HEK293 (cell line): ENCODE results near the gene DLX2.
A peak's percentile ranks its signal among the peaks of the same experiment; 100 is the strongest.

Experiments
- BCL11B ChIP-seq: fragments of 450-650 bp; formaldehyde crosslinking; IDR thresholded peaks from 2 replicates; pipeline ENCODE4 v1.5.1; 2016; ENCODE audit warnings: low read depth, missing biosample characterization, missing genetic modification characterization
- GLI4 ChIP-seq: fragments of 450-650 bp; formaldehyde crosslinking; IDR thresholded peaks from 2 replicates; pipeline ENCODE4 v1.5.1; 2016; ENCODE audit warnings: missing biosample characterization, missing genetic modification characterization
- OSR2 ChIP-seq: fragments of 450-650 bp; formaldehyde crosslinking; IDR thresholded peaks from 2 replicates; pipeline ENCODE4 v1.5.1; 2016; ENCODE audit warnings: missing biosample characterization, missing genetic modification characterization
- REPIN1 ChIP-seq: fragments of 450-650 bp; formaldehyde crosslinking; IDR thresholded peaks from 2 replicates; pipeline ENCODE4 v1.5.1; 2017; ENCODE audit warnings: missing biosample characterization, missing genetic modification characterization, low read depth
- SETDB1 ChIP-seq: IDR thresholded peaks from one replicate; pipeline ENCODE4 v1.6.1; 2017; ENCODE audit warnings: mild to moderate bottlenecking, low read length, moderate library complexity, mixed read lengths; ENCODE audit not compliant: insufficient read length
- WT1 ChIP-seq: fragments of 450-650 bp; formaldehyde crosslinking; IDR thresholded peaks from 2 replicates; pipeline ENCODE4 v1.5.1; 2016; ENCODE audit warnings: missing biosample characterization, missing genetic modification characterization
- ZBTB49 ChIP-seq: fragments of 450-650 bp; formaldehyde crosslinking; IDR thresholded peaks from 2 replicates; pipeline ENCODE4 v1.5.1; 2016; ENCODE audit warnings: missing biosample characterization, missing genetic modification characterization, low read depth
- ZFP3 ChIP-seq: fragments of 450-650 bp; formaldehyde crosslinking; IDR thresholded peaks from 2 replicates; pipeline ENCODE4 v1.5.1; 2016; ENCODE audit warnings: low read depth, missing biosample characterization, missing genetic modification characterization
- ZNF138 ChIP-seq: fragments of 450-650 bp; formaldehyde crosslinking; IDR thresholded peaks from 2 replicates; pipeline ENCODE4 v1.5.1; 2016; ENCODE audit warnings: missing biosample characterization, missing genetic modification characterization, borderline replicate concordance
- ZNF16 ChIP-seq: fragments of 450-650 bp; formaldehyde crosslinking; IDR thresholded peaks from 2 replicates; pipeline ENCODE4 v1.5.1; 2016; ENCODE audit warnings: low read depth, missing biosample characterization, missing genetic modification characterization
- ZNF2 ChIP-seq: fragments of 450-650 bp; formaldehyde crosslinking; IDR thresholded peaks from 2 replicates; pipeline ENCODE4 v1.5.1; 2016; ENCODE audit warnings: missing biosample characterization, missing genetic modification characterization
- ZNF211 ChIP-seq: fragments of 450-650 bp; formaldehyde crosslinking; IDR thresholded peaks from 2 replicates; pipeline ENCODE4 v1.5.1; 2016; ENCODE audit warnings: low read depth, missing biosample characterization, missing genetic modification characterization
- ZNF366 ChIP-seq: fragments of 450-650 bp; formaldehyde crosslinking; conservative IDR thresholded peaks from 2 replicates; pipeline ENCODE4 v1.5.1; 2016; ENCODE audit warnings: missing biosample characterization, missing genetic modification characterization
- ZNF423 ChIP-seq: fragments of 450-650 bp; formaldehyde crosslinking; IDR thresholded peaks from 2 replicates; pipeline ENCODE4 v1.5.1; 2016; ENCODE audit warnings: missing biosample characterization, missing genetic modification characterization
- ZNF48 ChIP-seq: fragments of 450-650 bp; formaldehyde crosslinking; IDR thresholded peaks from 2 replicates; pipeline ENCODE4 v1.5.1; 2016; ENCODE audit warnings: missing biosample characterization, missing genetic modification characterization
- ZNF514 ChIP-seq: fragments of 450-650 bp; formaldehyde crosslinking; IDR thresholded peaks from 2 replicates; pipeline ENCODE4 v1.5.1; 2016; ENCODE audit warnings: missing biosample characterization, missing genetic modification characterization
- ZNF660 ChIP-seq: fragments of 450-650 bp; IDR thresholded peaks from 2 replicates; pipeline ENCODE4 v1.5.1; 2018; ENCODE audit warnings: missing biosample characterization, mild to moderate bottlenecking, missing genetic modification characterization
- ZNF704 ChIP-seq: fragments of 450-650 bp; formaldehyde crosslinking; IDR thresholded peaks from 2 replicates; pipeline ENCODE4 v1.5.1; 2016; ENCODE audit warnings: missing biosample characterization, missing genetic modification characterization
- ZNF747 ChIP-seq: fragments of 450-650 bp; formaldehyde crosslinking; IDR thresholded peaks from 2 replicates; pipeline ENCODE4 v1.5.1; 2016; ENCODE audit warnings: missing biosample characterization, missing genetic modification characterization
- ZNF791 ChIP-seq: fragments of 450-650 bp; formaldehyde crosslinking; IDR thresholded peaks from 2 replicates; pipeline ENCODE4 v1.5.1; 2016; ENCODE audit warnings: missing biosample characterization, missing genetic modification characterization
- ZNF792 ChIP-seq: fragments of 450-650 bp; formaldehyde crosslinking; IDR thresholded peaks from 2 replicates; pipeline ENCODE4 v1.5.1; 2016; ENCODE audit warnings: missing biosample characterization, missing genetic modification characterization
- ZSCAN30 ChIP-seq: fragments of 450-650 bp; IDR thresholded peaks from 2 replicates; pipeline ENCODE4 v1.5.1; 2018; ENCODE audit warnings: missing biosample characterization, mild to moderate bottlenecking, missing genetic modification characterization, moderate library complexity
- ZXDB ChIP-seq: fragments of 450-650 bp; formaldehyde crosslinking; IDR thresholded peaks from 2 replicates; pipeline ENCODE4 v1.5.1; 2016; ENCODE audit warnings: missing biosample characterization, missing genetic modification characterization
- TF ChIP-seq, protein P1 (sequence below): fragments of 450-650 bp; formaldehyde crosslinking; IDR thresholded peaks from 2 replicates; pipeline ENCODE4 v1.5.1; 2017; ENCODE audit warnings: missing biosample characterization, missing genetic modification characterization
- TF ChIP-seq, protein P2 (sequence below): fragments of 450-650 bp; formaldehyde crosslinking; IDR thresholded peaks from 2 replicates; pipeline ENCODE4 v1.5.1; 2016; ENCODE audit warnings: missing biosample characterization, missing genetic modification characterization
- TF ChIP-seq, protein P3 (sequence below): fragments of 450-650 bp; formaldehyde crosslinking; IDR thresholded peaks from 2 replicates; pipeline ENCODE4 v1.5.1; 2016; ENCODE audit warnings: missing biosample characterization, missing genetic modification characterization
- TF ChIP-seq, protein P4 (sequence below): fragments of 450-650 bp; formaldehyde crosslinking; IDR thresholded peaks from 2 replicates; pipeline ENCODE4 v1.5.1; 2017; ENCODE audit warnings: missing biosample characterization, missing genetic modification characterization
- TF ChIP-seq, protein P5 (sequence below): fragments of 450-650 bp; formaldehyde crosslinking; IDR thresholded peaks from 2 replicates; pipeline ENCODE4 v1.5.1; 2016; ENCODE audit warnings: missing biosample characterization, missing genetic modification characterization
- TF ChIP-seq, protein P6 (sequence below): fragments of 450-650 bp; formaldehyde crosslinking; IDR thresholded peaks from 2 replicates; pipeline ENCODE4 v1.5.1; 2016; ENCODE audit warnings: missing biosample characterization, missing genetic modification characterization

DLX2 gene

GRCh38 chr2:172084395-172084644, 18.4 kb downstream of the DLX2 start (continued):
- TF ChIP-seq ZNF138 (tag by site-specific recombination) (no peak), ZNF514 (tag by site-specific recombination) (no peak), ZNF791 (tag by site-specific recombination) (no peak), ZFP3 (tag by site-specific recombination) (no peak), GLI4 (tag by site-specific recombination) (no peak), ZNF48 (tag by site-specific recombination) (no peak), ZXDB (no peak), ZNF792 (tag by site-specific recombination) (no peak), ZNF366 (tag by site-specific recombination) (no peak), SETDB1 (no peak), ZNF704 (tag by site-specific recombination) (no peak), ZNF747 (tag by site-specific recombination) (no peak), ZNF2 (tag by site-specific recombination) (no peak), ZBTB49 (no peak), ZNF211 (tag by site-specific recombination) (no peak), ZNF423 (peak; percentile 83), WT1 (tag by site-specific recombination) (no peak), ZNF660 (no peak), BCL11B (tag by site-specific recombination) (no peak), REPIN1 (tag by site-specific recombination) (no peak), ZSCAN30 (no peak), ZNF16 (tag by site-specific recombination) (no peak), OSR2 (tag by site-specific recombination) (no peak)
- TF ChIP-seq, protein P1, sequence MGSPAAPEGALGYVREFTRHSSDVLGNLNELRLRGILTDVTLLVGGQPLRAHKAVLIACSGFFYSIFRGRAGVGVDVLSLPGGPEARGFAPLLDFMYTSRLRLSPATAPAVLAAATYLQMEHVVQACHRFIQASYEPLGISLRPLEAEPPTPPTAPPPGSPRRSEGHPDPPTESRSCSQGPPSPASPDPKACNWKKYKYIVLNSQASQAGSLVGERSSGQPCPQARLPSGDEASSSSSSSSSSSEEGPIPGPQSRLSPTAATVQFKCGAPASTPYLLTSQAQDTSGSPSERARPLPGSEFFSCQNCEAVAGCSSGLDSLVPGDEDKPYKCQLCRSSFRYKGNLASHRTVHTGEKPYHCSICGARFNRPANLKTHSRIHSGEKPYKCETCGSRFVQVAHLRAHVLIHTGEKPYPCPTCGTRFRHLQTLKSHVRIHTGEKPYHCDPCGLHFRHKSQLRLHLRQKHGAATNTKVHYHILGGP (tag by site-specific recombination), result no peak
- TF ChIP-seq, protein P2, sequence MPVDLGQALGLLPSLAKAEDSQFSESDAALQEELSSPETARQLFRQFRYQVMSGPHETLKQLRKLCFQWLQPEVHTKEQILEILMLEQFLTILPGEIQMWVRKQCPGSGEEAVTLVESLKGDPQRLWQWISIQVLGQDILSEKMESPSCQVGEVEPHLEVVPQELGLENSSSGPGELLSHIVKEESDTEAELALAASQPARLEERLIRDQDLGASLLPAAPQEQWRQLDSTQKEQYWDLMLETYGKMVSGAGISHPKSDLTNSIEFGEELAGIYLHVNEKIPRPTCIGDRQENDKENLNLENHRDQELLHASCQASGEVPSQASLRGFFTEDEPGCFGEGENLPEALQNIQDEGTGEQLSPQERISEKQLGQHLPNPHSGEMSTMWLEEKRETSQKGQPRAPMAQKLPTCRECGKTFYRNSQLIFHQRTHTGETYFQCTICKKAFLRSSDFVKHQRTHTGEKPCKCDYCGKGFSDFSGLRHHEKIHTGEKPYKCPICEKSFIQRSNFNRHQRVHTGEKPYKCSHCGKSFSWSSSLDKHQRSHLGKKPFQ, result no peak
- TF ChIP-seq, protein P3, sequence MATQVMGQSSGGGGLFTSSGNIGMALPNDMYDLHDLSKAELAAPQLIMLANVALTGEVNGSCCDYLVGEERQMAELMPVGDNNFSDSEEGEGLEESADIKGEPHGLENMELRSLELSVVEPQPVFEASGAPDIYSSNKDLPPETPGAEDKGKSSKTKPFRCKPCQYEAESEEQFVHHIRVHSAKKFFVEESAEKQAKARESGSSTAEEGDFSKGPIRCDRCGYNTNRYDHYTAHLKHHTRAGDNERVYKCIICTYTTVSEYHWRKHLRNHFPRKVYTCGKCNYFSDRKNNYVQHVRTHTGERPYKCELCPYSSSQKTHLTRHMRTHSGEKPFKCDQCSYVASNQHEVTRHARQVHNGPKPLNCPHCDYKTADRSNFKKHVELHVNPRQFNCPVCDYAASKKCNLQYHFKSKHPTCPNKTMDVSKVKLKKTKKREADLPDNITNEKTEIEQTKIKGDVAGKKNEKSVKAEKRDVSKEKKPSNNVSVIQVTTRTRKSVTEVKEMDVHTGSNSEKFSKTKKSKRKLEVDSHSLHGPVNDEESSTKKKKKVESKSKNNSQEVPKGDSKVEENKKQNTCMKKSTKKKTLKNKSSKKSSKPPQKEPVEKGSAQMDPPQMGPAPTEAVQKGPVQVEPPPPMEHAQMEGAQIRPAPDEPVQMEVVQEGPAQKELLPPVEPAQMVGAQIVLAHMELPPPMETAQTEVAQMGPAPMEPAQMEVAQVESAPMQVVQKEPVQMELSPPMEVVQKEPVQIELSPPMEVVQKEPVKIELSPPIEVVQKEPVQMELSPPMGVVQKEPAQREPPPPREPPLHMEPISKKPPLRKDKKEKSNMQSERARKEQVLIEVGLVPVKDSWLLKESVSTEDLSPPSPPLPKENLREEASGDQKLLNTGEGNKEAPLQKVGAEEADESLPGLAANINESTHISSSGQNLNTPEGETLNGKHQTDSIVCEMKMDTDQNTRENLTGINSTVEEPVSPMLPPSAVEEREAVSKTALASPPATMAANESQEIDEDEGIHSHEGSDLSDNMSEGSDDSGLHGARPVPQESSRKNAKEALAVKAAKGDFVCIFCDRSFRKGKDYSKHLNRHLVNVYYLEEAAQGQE, result no peak
- TF ChIP-seq, protein P4, sequence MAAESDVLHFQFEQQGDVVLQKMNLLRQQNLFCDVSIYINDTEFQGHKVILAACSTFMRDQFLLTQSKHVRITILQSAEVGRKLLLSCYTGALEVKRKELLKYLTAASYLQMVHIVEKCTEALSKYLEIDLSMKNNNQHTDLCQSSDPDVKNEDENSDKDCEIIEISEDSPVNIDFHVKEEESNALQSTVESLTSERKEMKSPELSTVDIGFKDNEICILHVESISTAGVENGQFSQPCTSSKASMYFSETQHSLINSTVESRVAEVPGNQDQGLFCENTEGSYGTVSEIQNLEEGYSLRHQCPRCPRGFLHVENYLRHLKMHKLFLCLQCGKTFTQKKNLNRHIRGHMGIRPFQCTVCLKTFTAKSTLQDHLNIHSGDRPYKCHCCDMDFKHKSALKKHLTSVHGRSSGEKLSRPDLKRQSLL (tag by site-specific recombination), result peak; percentile 85
- TF ChIP-seq, protein P5, sequence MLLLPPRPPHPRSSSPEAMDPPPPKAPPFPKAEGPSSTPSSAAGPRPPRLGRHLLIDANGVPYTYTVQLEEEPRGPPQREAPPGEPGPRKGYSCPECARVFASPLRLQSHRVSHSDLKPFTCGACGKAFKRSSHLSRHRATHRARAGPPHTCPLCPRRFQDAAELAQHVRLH (tag by site-specific recombination), result peak; percentile 10; the same call in 1 of the 2 replicates
- TF ChIP-seq, protein P6, sequence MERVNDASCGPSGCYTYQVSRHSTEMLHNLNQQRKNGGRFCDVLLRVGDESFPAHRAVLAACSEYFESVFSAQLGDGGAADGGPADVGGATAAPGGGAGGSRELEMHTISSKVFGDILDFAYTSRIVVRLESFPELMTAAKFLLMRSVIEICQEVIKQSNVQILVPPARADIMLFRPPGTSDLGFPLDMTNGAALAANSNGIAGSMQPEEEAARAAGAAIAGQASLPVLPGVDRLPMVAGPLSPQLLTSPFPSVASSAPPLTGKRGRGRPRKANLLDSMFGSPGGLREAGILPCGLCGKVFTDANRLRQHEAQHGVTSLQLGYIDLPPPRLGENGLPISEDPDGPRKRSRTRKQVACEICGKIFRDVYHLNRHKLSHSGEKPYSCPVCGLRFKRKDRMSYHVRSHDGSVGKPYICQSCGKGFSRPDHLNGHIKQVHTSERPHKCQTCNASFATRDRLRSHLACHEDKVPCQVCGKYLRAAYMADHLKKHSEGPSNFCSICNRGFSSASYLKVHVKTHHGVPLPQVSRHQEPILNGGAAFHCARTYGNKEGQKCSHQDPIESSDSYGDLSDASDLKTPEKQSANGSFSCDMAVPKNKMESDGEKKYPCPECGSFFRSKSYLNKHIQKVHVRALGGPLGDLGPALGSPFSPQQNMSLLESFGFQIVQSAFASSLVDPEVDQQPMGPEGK (tag by site-specific recombination), result no peak
